HG02981 (cell line): ENCODE results near the gene FRMD4A.
A peak's percentile ranks its signal among the peaks of the same experiment; 100 is the strongest.
"Not testable (repeated sequence)": the region's sequence is repeated elsewhere in the genome, so short reads cannot be mapped to it uniquely, and the experiment has no call there.

ENCODE experiments used
- ATAC-seq: cut with Tn5 transposase; IDR thresholded peaks from one replicate; pipeline ENCODE4 v1.9.1; 2021; ENCODE audit warnings: mild to moderate bottlenecking, moderate library complexity; ENCODE audit not compliant: unreplicated experiment

Gene FRMD4A

GRCh38 chr10:13774303-13774893, 556.3 kb downstream of the FRMD4A start:
- ATAC-seq, result no peak

GRCh38 chr10:13773496-13774170, 557.1 kb downstream of the FRMD4A start:
- no peak for ATAC-seq

GRCh38 chr10:13773043-13773442, 557.7 kb downstream of the FRMD4A start:
- ATAC-seq, result no peak

- ATAC-seq, result no peak
These were observed 558.7 kb downstream of the FRMD4A start for GRCh38 chr10:13771992-13772391.

GRCh38 chr10:13770760-13771493, 559.8 kb downstream of the FRMD4A start:
- no peak for ATAC-seq

GRCh38 chr10:13769946-13770345, 560.8 kb downstream of the FRMD4A start:
- ATAC-seq, result no peak

GRCh38 chr10:13767676-13768178, 563.0 kb downstream of the FRMD4A start:
- no peak for ATAC-seq

- not testable (repeated sequence) for ATAC-seq
These were observed 563.6 kb downstream of the FRMD4A start for GRCh38 chr10:13767148-13767547.

- ATAC-seq, result no peak
These were observed 564.9 kb downstream of the FRMD4A start for GRCh38 chr10:13765641-13766341.

GRCh38 chr10:13761490-13762091, 569.1 kb downstream of the FRMD4A start:
- ATAC-seq, result no peak

GRCh38 chr10:13759168-13759567, 571.6 kb downstream of the FRMD4A start:
- ATAC-seq, result no peak

GRCh38 chr10:13758756-13759155, 572.0 kb downstream of the FRMD4A start:
- no peak for ATAC-seq

GRCh38 chr10:13758312-13758711, 572.4 kb downstream of the FRMD4A start:
- no peak for ATAC-seq

- no peak for ATAC-seq
These were observed 576.4 kb downstream of the FRMD4A start for GRCh38 chr10:13754277-13754676.

- ATAC-seq, result no peak
These were observed 579.4 kb downstream of the FRMD4A start for GRCh38 chr10:13751191-13751764.

- no peak for ATAC-seq
These were observed 580.2 kb downstream of the FRMD4A start for GRCh38 chr10:13750299-13751190.

- ATAC-seq, result no peak
These were observed 585.5 kb downstream of the FRMD4A start for GRCh38 chr10:13745271-13745670.

GRCh38 chr10:13743963-13744362, 586.8 kb downstream of the FRMD4A start:
- ATAC-seq, result no peak

GRCh38 chr10:13743101-13743693, 587.5 kb downstream of the FRMD4A start:
- peak; percentile 48 for ATAC-seq
